ENCODE data around the gene CAMTA1.

DNA sequence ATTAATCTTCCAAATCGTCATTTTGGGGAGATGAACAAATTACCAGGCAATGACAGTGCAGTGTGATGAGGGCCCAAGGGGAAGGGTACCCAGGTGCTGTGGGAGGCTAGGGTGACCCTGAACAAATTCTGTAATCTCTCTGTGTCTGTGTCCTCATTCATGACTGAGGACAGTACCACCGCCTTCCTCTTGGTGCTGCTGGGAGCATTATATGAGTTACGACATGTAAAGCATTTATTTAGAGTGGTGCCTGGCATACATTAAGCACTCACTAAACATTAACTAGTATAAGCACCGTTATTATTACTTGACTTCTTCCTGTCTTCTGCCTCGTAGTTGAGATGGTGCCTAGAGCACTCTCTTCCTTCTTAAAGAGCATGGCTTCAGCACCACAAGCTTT lies 517.6 kb downstream of the CAMTA1 start:
- TF ChIP-seq TOX (CRISPR knock-in tag; IDR thresholded peaks at IDR 0.05; ENCODE audit: borderline replicate concordance): no peak
- no peak for TF ChIP-seq ZFP3 (CRISPR knock-in tag; IDR thresholded peaks at IDR 0.05)
- TF ChIP-seq, protein P1, sequence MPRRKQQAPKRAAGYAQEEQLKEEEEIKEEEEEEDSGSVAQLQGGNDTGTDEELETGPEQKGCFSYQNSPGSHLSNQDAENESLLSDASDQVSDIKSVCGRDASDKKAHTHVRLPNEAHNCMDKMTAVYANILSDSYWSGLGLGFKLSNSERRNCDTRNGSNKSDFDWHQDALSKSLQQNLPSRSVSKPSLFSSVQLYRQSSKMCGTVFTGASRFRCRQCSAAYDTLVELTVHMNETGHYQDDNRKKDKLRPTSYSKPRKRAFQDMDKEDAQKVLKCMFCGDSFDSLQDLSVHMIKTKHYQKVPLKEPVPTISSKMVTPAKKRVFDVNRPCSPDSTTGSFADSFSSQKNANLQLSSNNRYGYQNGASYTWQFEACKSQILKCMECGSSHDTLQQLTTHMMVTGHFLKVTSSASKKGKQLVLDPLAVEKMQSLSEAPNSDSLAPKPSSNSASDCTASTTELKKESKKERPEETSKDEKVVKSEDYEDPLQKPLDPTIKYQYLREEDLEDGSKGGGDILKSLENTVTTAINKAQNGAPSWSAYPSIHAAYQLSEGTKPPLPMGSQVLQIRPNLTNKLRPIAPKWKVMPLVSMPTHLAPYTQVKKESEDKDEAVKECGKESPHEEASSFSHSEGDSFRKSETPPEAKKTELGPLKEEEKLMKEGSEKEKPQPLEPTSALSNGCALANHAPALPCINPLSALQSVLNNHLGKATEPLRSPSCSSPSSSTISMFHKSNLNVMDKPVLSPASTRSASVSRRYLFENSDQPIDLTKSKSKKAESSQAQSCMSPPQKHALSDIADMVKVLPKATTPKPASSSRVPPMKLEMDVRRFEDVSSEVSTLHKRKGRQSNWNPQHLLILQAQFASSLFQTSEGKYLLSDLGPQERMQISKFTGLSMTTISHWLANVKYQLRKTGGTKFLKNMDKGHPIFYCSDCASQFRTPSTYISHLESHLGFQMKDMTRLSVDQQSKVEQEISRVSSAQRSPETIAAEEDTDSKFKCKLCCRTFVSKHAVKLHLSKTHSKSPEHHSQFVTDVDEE (CRISPR knock-in tag; IDR thresholded peaks at IDR 0.05): no peak
- TF ChIP-seq ZNF70 (CRISPR knock-in tag; IDR thresholded peaks at IDR 0.05): no peak
